GM12864 (cell line): Measurements from ENCODE around the gene FCHSD2.
A peak's percentile ranks its signal among the peaks of the same experiment; 100 is the strongest.

ENCODE experiments used
- DNase-seq: peaks from one replicate; pipeline ENCODE4 v3.0.0-alpha.2; 2011; ENCODE audit warnings: low read depth
- H3K4me3 ChIP-seq: 2 replicates; pipeline ENCODE4 v1.5.1; 2011; ENCODE audit warnings: mild to moderate bottlenecking, low read depth, low read length, control low read depth
- TF ChIP-seq, protein P1 (sequence below): IDR thresholded peaks from 2 replicates; pipeline ENCODE4 v1.5.1; 2011; ENCODE audit warnings: low read depth, mild to moderate bottlenecking, moderate library complexity, low read length, control low read depth, inconsistent platforms; ENCODE audit errors: missing control alignments

Gene FCHSD2

DNA sequence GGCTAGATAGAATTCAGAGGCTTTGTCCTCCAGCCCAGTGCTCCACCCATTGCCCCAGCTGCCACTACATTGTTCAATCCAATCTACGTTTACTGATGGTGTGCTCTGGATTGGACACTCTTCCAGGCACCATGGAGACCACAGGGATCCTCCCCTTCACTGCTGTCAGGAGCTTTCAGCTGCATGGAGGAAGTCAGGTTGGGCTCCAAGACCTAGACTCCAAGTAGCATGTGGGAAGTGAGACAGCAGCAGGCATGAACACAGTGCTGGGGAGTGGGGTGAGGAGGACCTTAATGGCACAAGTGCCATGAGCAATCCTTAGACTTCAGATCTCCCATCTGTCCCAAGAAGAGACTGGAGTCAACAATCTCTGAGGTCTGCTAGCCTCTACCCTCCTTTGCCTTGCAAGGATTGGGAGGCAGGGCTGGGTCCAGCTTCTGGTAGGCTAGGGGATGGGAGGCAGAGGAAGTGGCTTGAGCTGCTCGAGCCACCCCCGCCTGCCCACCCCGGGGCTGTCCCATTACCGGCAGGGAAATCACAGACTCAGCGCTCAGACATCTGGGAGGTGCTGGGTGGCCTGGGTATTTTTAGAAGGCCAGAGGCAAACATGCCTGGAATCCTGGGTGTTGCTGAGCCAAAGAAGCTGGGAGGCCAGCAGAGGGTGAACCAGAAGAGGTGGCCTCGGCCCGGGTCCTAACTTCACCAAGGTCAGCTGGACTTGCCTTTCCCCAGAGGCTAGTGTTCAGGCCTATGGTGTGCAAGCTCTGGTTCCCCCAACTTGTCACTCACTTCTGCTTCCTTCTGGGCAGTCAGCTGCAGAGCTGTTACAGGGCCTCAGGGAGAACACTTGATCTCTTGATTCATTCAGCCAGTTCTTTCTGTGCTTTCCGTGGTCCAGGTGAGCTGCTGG is 15.2 kb upstream of the FCHSD2 start:
- peak overlapping the region; percentile 46 for H3K4me3 ChIP-seq

DNA sequence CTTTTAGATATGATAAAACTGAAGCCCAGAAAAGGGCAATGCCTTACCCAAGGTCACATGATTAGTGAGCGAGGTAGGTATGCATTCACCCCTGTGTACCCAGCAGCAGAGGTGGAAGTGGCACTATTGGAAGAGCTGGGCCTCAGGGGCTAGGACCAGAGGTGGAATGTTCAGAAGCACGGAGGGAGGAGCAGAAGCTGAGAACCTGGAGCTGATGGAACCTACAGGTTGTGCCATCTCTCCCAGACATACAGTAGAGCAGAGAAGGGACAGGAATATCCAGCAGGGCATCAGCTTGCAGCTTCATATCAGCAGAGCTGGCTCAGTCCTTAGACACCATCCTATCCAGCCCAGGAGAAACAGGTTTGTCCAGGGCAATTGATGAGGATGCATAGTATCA is 14.6 kb upstream of the FCHSD2 start:
- DNase-seq: no peak
- no peak overlapping the region; the same call in 1 of the 2 replicates for H3K4me3 ChIP-seq
- TF ChIP-seq, protein P1, sequence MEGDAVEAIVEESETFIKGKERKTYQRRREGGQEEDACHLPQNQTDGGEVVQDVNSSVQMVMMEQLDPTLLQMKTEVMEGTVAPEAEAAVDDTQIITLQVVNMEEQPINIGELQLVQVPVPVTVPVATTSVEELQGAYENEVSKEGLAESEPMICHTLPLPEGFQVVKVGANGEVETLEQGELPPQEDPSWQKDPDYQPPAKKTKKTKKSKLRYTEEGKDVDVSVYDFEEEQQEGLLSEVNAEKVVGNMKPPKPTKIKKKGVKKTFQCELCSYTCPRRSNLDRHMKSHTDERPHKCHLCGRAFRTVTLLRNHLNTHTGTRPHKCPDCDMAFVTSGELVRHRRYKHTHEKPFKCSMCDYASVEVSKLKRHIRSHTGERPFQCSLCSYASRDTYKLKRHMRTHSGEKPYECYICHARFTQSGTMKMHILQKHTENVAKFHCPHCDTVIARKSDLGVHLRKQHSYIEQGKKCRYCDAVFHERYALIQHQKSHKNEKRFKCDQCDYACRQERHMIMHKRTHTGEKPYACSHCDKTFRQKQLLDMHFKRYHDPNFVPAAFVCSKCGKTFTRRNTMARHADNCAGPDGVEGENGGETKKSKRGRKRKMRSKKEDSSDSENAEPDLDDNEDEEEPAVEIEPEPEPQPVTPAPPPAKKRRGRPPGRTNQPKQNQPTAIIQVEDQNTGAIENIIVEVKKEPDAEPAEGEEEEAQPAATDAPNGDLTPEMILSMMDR: no peak

More for the DNA sequence above, 15.2 kb upstream of the FCHSD2 start:
- no peak for DNase-seq
- TF ChIP-seq, protein P1: no peak

DNA sequence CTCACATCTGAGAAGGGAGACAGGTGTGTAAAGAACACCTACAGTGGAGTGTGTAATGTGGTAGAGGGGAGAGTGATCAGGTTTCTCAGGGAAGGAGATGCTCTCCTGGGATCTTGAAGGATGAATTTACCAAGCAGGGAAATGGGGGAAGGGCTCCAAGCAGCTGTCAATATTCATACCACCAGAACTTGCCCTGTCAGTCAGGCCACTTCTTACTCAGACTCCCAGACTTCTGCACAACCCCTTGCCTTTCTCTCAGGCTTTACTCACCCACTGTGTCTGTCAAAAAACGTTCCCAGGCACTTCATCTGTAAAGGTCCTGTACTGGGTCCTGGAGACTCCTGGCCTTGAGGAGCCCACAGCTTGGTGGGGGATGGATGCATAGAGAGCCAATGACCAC is 14.0 kb upstream of the FCHSD2 start:
- no peak overlapping the region for H3K4me3 ChIP-seq
- TF ChIP-seq, protein P1: no peak
- no peak for DNase-seq

DNA sequence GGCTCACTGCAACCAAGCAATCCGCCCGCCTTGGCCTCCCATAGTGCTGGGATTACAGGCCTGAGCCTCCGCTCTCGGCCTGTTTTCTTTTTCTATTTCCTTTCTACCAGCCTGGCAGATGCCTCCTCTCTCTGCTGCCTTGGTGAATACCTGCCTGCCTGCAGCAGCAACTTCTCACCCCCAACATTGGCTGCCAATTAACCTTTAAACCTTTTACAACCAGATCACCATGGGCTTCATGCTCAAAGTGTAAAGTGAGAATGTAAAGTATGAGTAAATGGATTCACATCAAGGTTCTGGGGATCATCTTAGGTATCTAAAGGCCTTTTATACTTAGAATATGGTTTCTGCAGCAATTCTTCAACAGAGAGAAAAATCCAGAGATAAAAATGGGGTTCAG is 13.0 kb upstream of the FCHSD2 start:
- TF ChIP-seq, protein P1: no peak
- no peak for DNase-seq
- H3K4me3 ChIP-seq: no peak overlapping the region

DNA sequence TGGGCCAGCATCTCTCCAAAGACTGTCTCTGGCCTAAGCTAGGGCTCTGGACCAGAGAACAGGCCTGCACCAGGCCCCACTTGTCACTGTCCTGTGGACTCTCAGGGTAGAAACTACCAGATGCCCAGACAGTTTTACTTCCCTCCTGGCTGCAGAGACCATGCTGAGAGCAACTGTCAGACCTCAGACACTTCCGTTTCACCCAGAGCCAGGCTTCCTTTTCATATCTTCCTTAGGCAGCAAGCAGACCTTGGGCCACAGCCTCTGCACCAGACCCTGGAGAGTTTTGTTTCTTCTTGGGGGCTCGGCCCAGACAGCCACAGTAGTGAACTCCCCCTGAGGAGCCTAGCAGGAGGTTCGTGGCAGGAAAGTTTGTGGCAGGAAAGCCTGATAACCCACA is 12.1 kb upstream of the FCHSD2 start:
- DNase-seq: peak; percentile 95
- H3K4me3 ChIP-seq: no peak overlapping the region; the same call in 1 of the 2 replicates
- TF ChIP-seq, protein P1: no peak

DNA sequence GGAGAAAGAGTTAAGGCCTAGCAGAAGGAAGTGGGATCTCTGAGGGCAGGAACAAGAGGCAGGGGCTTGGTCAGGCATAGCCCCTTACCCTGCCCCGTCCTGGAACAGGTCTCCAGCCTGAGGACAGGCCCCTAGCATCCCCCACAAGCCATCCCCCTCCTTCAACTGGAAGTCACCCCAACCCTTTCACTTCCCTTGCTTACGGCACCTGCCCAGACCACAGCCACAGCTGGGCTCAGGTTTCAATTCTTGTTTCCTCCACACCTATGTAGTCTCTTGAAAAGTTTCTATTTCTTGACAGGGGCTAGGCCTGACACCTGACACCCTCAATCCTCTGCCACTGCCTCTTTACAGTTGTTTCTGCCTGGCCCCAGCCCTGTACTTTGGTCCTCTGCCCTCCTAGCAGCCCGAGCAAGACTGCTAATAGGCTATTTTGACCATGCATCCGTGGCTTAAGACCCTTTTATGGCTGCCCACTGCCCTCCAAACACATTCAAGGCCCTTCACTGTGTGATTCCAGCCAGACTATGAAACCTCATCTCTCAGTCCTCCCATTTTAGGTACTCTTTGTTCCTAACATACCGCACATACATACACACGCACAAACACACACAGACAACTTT is 10.9 kb upstream of the FCHSD2 start:
- TF ChIP-seq, protein P1: no peak
- peak; percentile 98 for DNase-seq
- no peak overlapping the region for H3K4me3 ChIP-seq
